Neural cell (in vitro differentiated cells): Measurements from ENCODE around the gene NCKAP5.

Source experiments
- EP300 ChIP-seq: fragments of 450-650 bp; conservative IDR thresholded peaks from 2 replicates; pipeline ENCODE4 v1.6.1; 2014; ENCODE audit warnings: antibody characterized with exemption, mild to moderate bottlenecking, moderate library complexity; ENCODE audit not compliant: poor library complexity, severe bottlenecking
- EZH2 ChIP-seq: fragments of 200-600, 300-800 bp; shearing (Covaris generic), sonication (generic); IDR thresholded peaks from 2 replicates; pipeline ENCODE4 v1.6.1; 2014; ENCODE audit warnings: antibody characterized with exemption, low read length, borderline replicate concordance, mild to moderate bottlenecking; ENCODE audit not compliant: insufficient read depth, poor library complexity, severe bottlenecking
- POLR2AphosphoS5 ChIP-seq: IDR thresholded peaks from 2 replicates; pipeline ENCODE4 v1.6.1; 2012
- RAD21 ChIP-seq: fragments of 450-650 bp; conservative IDR thresholded peaks from 2 replicates; pipeline ENCODE4 v1.6.1; 2014; ENCODE audit warnings: antibody characterized with exemption, mild to moderate bottlenecking, moderate library complexity
- TAF1 ChIP-seq: IDR thresholded peaks from 2 replicates; pipeline ENCODE4 v1.6.1; 2012; ENCODE audit warnings: low read depth
- TF ChIP-seq, protein P1 (sequence below): fragments of 450-650 bp; IDR thresholded peaks from 2 replicates; pipeline ENCODE4 v1.5.1; 2014; ENCODE audit warnings: antibody characterized with exemption, mild to moderate bottlenecking, moderate library complexity; ENCODE audit not compliant: poor library complexity, severe bottlenecking
- TF ChIP-seq, protein P2 (sequence below): IDR thresholded peaks from 2 replicates; pipeline ENCODE4 v1.6.1; 2012; ENCODE audit warnings: borderline replicate concordance

- TF ChIP-seq, protein P1, sequence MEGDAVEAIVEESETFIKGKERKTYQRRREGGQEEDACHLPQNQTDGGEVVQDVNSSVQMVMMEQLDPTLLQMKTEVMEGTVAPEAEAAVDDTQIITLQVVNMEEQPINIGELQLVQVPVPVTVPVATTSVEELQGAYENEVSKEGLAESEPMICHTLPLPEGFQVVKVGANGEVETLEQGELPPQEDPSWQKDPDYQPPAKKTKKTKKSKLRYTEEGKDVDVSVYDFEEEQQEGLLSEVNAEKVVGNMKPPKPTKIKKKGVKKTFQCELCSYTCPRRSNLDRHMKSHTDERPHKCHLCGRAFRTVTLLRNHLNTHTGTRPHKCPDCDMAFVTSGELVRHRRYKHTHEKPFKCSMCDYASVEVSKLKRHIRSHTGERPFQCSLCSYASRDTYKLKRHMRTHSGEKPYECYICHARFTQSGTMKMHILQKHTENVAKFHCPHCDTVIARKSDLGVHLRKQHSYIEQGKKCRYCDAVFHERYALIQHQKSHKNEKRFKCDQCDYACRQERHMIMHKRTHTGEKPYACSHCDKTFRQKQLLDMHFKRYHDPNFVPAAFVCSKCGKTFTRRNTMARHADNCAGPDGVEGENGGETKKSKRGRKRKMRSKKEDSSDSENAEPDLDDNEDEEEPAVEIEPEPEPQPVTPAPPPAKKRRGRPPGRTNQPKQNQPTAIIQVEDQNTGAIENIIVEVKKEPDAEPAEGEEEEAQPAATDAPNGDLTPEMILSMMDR = no peak
- no peak for TF ChIP-seq RAD21
- no peak for TF ChIP-seq EZH2
- TF ChIP-seq, protein P2, sequence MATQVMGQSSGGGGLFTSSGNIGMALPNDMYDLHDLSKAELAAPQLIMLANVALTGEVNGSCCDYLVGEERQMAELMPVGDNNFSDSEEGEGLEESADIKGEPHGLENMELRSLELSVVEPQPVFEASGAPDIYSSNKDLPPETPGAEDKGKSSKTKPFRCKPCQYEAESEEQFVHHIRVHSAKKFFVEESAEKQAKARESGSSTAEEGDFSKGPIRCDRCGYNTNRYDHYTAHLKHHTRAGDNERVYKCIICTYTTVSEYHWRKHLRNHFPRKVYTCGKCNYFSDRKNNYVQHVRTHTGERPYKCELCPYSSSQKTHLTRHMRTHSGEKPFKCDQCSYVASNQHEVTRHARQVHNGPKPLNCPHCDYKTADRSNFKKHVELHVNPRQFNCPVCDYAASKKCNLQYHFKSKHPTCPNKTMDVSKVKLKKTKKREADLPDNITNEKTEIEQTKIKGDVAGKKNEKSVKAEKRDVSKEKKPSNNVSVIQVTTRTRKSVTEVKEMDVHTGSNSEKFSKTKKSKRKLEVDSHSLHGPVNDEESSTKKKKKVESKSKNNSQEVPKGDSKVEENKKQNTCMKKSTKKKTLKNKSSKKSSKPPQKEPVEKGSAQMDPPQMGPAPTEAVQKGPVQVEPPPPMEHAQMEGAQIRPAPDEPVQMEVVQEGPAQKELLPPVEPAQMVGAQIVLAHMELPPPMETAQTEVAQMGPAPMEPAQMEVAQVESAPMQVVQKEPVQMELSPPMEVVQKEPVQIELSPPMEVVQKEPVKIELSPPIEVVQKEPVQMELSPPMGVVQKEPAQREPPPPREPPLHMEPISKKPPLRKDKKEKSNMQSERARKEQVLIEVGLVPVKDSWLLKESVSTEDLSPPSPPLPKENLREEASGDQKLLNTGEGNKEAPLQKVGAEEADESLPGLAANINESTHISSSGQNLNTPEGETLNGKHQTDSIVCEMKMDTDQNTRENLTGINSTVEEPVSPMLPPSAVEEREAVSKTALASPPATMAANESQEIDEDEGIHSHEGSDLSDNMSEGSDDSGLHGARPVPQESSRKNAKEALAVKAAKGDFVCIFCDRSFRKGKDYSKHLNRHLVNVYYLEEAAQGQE = no peak
- TF ChIP-seq POLR2AphosphoS5 = no peak
- no peak for TF ChIP-seq TAF1
- no peak for TF ChIP-seq EP300
These were observed 624.4 kb downstream of the NCKAP5 start for GRCh38 chr2:132943829-132944228.
